LNCaP clone FGC (cell line): ENCODE data around the gene PDCL2.
A peak's percentile ranks its signal among the peaks of the same experiment; 100 is the strongest.
"Not testable (repeated sequence)": the region's sequence is repeated elsewhere in the genome, so short reads cannot be mapped to it uniquely, and the experiment has no call there.

ENCODE experiments used
- DNase-seq: peaks from one replicate; pipeline ENCODE4 v3.0.0-alpha.2; 2011; ENCODE audit warnings: low read depth
- H3K4me3 ChIP-seq: 2 replicates; pipeline ENCODE4 v1.5.1; 2011; ENCODE audit warnings: mild to moderate bottlenecking, low read depth, low read length, control low read depth
- TF ChIP-seq, protein P1 (sequence below): IDR thresholded peaks from 2 replicates; pipeline ENCODE4 v1.5.1; 2012; ENCODE audit warnings: mild to moderate bottlenecking; ENCODE audit not compliant: control insufficient read depth, insufficient read depth; ENCODE audit errors: extremely low read depth

PDCL2 gene

DNA sequence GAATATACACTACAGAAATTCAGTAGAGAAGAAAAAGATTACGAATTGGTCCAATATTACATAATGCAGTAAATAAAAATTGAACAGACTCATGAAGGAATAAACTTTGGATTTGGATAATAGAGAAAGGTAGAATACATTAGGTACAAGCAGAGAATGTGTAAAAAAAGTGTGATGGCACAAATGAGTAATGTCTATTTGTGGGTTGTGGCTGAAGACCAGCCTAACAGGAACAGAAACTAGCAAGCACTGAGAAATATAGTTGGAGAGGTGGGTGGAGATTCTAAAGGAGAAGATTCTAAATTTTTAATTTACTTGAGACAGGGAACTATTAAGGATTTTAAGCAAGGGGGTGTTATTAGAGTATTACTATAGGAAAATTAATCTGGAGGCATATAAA is 30.2 kb downstream of the PDCL2 start:
- DNase-seq: no peak
- TF ChIP-seq, protein P1, sequence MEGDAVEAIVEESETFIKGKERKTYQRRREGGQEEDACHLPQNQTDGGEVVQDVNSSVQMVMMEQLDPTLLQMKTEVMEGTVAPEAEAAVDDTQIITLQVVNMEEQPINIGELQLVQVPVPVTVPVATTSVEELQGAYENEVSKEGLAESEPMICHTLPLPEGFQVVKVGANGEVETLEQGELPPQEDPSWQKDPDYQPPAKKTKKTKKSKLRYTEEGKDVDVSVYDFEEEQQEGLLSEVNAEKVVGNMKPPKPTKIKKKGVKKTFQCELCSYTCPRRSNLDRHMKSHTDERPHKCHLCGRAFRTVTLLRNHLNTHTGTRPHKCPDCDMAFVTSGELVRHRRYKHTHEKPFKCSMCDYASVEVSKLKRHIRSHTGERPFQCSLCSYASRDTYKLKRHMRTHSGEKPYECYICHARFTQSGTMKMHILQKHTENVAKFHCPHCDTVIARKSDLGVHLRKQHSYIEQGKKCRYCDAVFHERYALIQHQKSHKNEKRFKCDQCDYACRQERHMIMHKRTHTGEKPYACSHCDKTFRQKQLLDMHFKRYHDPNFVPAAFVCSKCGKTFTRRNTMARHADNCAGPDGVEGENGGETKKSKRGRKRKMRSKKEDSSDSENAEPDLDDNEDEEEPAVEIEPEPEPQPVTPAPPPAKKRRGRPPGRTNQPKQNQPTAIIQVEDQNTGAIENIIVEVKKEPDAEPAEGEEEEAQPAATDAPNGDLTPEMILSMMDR: no peak
- H3K4me3 ChIP-seq: no peak overlapping the region

DNA sequence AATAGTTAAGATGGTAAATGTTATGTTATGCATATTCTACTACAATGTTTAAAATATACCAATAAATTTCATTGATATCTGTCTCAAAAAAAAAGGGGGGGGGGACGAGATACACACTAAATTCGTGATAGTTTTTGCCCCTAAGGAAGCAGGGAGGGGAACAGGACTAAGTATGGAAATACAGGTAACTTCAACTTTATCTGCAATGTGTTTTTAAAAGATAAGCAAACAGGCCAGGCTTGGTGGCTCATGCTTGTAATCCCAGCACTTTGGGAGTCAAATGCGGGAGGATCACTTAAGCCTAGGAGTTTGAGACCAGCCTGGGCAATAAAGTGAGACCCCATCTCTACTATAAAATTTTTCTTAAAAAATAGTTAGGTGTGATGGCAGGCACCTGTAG is 31.9 kb downstream of the PDCL2 start:
- no peak for DNase-seq
- no peak overlapping the region for H3K4me3 ChIP-seq
- TF ChIP-seq, protein P1: no peak

DNA sequence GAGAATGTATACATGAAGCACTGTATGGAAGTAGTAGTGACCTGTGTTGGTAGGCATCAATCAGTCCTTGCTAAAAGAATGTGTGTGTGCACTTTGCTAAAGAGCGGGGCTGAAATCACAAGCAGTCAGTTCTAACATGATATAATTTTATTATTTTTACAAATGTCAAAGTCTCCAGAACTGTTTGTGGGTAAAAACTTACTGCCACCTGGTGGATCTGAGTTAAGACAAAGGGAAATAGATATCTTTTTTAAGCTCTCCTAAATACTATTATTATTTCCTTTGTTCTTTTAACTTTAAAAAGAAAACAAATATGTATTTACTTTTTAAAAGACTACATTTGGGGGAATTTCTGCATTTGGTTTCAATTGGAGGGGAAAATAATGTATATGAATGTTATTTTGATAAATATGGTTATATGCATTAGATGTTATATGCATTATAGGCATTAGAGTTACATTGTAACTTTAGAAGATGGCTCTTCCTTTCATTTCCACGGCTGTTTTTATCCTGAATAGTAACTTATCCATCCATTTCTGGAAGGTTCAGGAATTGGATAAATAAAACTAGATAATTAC is 37.5 kb downstream of the PDCL2 start:
- no peak for DNase-seq
- no peak overlapping the region for H3K4me3 ChIP-seq
- TF ChIP-seq, protein P1: peak; percentile 54

DNA sequence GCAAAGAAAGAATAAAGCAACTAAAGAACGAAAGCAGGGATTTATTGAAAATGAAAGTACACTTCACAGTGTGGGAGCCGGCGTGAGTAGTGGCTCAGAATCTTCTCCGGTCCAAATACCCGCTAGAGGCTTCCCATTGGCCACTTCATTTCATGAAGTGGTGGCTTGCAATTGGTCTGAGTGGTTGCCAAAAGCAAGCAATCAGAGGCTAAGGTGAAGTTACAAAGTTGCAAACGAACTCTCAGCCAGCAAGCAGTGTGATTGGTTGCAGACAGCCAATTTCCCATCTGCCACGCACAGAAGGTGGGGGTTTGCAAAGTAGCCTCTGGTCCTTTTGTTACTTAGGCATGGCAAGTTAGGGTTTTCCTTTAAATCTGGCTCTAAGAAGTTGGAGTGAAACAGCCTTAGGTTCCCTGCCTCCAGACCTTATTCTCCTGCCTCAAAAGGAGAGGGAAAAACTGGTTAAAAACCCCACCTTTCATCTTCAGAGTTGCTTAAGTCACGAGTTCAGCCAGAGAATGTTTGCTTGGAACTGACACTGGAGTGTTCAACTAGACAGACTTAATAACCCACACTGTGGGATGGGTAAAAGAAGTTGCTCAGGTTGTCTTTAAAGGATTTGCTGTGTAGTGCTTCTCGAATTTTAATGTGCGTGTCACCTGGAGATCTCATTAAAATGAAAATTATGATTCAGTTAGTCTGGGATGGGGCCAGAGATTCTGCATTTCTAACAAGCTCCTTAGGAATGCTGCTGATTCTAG is 38.4 kb downstream of the PDCL2 start:
- no peak for DNase-seq
- H3K4me3 ChIP-seq: no peak overlapping the region
- TF ChIP-seq, protein P1: no peak

DNA sequence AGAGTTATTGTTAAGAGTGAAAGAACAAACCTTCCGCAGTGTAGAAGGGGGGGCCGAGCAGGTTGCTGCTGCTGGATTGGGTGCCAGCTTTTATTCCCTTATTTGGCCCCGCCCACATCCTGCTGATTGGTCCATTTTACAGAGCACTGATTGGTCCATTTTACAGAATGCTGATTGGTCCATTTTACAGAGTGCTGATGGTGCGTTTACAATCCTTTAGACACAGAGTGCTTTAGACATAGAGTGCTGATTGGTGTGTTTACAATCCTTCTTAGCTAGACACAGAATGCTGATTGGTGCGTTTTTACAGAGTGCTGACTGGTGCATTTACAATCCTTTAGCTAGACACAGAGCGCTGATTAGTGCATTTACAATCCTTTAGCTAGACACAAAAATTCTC is 40.1 kb downstream of the PDCL2 start:
- DNase-seq, H3K4me3 ChIP-seq: not testable (repeated sequence)

DNA sequence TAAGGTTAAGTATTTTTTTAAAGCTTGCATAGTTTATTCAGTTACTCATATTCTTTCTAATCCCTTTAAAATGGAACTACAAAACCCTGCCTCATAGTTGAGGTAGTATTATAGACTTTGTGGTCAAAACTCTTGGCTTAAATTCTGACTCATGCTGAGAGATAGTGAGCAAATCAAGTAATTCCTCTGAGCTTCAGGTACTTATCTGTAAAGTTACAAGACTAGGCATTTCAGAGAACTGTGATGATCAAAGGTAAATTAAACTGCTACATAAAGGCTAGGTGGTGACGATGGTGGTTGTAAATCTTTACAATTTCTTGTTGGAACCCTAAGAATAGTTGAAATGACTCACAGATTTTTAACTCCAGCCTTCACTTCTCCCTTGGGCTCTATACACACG is 42.2 kb downstream of the PDCL2 start:
- no peak for DNase-seq
- H3K4me3 ChIP-seq: no peak overlapping the region
- TF ChIP-seq, protein P1: no peak

DNA sequence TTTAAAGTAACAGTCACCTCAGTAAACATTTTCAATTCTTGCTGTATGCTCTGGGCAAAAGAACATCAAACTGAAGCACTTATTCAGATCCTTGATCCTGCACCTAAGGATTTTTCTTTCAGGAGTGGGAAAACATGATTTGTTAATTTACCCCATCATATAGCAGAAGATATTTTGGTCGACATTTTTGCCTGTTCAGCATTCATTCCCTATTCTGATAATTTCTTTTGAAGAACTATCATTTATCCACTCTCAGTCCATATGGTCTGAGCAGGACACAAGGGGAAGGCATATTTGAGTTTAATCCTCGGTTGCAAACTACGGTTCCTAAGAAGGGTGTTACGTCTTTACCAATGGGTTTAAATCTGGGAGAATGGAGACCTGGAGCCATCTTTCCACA is 44.1 kb downstream of the PDCL2 start:
- no peak for DNase-seq
- TF ChIP-seq, protein P1: no peak
- peak overlapping the region; percentile 81; the same call in 1 of the 2 replicates for H3K4me3 ChIP-seq
